ENCODE results near the gene TYRP1.

DNA sequence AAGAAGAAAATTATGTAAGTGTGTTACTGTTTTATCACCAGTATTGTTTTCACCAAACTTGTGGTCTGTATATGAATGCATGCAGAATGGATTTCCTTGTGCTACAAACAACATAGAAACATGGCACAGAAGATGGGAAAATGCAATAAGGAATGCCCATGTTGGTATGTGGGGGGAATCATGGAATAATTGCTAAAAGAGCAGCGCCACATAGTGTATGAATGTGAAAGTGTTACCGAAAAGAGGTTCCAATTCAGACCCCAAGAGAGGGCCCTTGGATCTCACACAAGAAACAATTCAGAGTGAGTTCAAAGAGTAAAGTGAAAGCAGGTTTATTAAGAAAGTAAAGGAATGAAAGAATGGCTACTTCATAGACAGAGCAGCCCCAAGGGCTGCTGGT is 26.4 kb upstream of the TYRP1 start:
- TF ChIP-seq, protein P1, sequence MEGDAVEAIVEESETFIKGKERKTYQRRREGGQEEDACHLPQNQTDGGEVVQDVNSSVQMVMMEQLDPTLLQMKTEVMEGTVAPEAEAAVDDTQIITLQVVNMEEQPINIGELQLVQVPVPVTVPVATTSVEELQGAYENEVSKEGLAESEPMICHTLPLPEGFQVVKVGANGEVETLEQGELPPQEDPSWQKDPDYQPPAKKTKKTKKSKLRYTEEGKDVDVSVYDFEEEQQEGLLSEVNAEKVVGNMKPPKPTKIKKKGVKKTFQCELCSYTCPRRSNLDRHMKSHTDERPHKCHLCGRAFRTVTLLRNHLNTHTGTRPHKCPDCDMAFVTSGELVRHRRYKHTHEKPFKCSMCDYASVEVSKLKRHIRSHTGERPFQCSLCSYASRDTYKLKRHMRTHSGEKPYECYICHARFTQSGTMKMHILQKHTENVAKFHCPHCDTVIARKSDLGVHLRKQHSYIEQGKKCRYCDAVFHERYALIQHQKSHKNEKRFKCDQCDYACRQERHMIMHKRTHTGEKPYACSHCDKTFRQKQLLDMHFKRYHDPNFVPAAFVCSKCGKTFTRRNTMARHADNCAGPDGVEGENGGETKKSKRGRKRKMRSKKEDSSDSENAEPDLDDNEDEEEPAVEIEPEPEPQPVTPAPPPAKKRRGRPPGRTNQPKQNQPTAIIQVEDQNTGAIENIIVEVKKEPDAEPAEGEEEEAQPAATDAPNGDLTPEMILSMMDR (IDR thresholded peaks at IDR 0.05): no peak
- no peak for TF ChIP-seq POLR2A (IDR thresholded peaks at IDR 0.05)

Data from lower leg skin (tissue), 3 donors.